Heart right ventricle (tissue), 16 donors: ENCODE data around the gene FRMD3. TPM values are rescaled to one million over a fixed set of nuclear protein-coding genes. Genes with fewer than 3 reads are reported as not detected.

ENCODE experiments used
- ATAC-seq, 8 donors: fragments of 200-7000 bp; cut with Tn5 transposase; one replicate each; pipeline ENCODE4 v1.9.1; 2020; ENCODE audit warnings: mild to moderate bottlenecking in 8 of 8, moderate library complexity in 8 of 8, moderate number of reproducible peaks in 1 of 8
- DNase-seq, 2 donors: peaks; one replicate each; pipeline ENCODE4 v3.0.0-alpha.2; 2020
- H3K27ac ChIP-seq, 10 donors: fragments of 200-600 bp; sonication (generic) in 2 of 10; one replicate each; pipeline versions ENCODE4 v1.5.0 to v1.8.0; 2020 to 2022; ENCODE audit warnings: mild to moderate bottlenecking in 3 of 10
- H3K27me3 ChIP-seq, 7 donors: fragments of 200-600 bp; one replicate each; pipeline ENCODE4 v1.8.0; 2021 to 2022; ENCODE audit warnings: mild to moderate bottlenecking in 2 of 7
- H3K36me3 ChIP-seq, 9 donors: fragments of 200-600 bp; sonication (generic) in 1 of 9; one replicate each; pipeline versions ENCODE4 v1.5.0 to v1.8.0; 2020 to 2022; ENCODE audit warnings: mild to moderate bottlenecking in 2 of 9
- H3K4me1 ChIP-seq, 9 donors: fragments of 200-600 bp; sonication (generic) in 1 of 9; one replicate each; pipeline versions ENCODE4 v1.5.0 to v1.8.0; 2020 to 2022; ENCODE audit warnings: mild to moderate bottlenecking in 4 of 9
- H3K4me3 ChIP-seq, 10 donors: fragments of 200-600 bp; sonication (generic) in 2 of 10; one replicate each; pipeline versions ENCODE4 v1.5.0 to v1.8.0; 2020 to 2022; ENCODE audit warnings: mild to moderate bottlenecking in 7 of 10, moderate library complexity in 2 of 10
- H3K9me3 ChIP-seq, 11 donors: fragments of 200-600 bp in 10 of 11; sonication (generic) in 2 of 11; one replicate each; pipeline versions ENCODE4 v1.5.0 to v1.8.0; 2013 to 2022; ENCODE audit warnings: mild to moderate bottlenecking in 2 of 11, control low read depth in 1 of 11, moderate library complexity in 1 of 11
- CTCF ChIP-seq, 9 donors: fragments of 200-600 bp; sonication (generic) in 2 of 9; IDR thresholded peaks; one replicate each; pipeline versions ENCODE4 v1.5.0 to v1.8.0; 2021 to 2022; ENCODE audit warnings: antibody characterized with exemption in 9 of 9, mild to moderate bottlenecking in 5 of 9, moderate library complexity in 1 of 9
- WGBS, 2 donors: extraction: QIAGEN DNeasy Blood & Tissue Kit; methylation state at CpG; one replicate each; pipeline ENCODE4 v1.1.7; 2013; ENCODE audit warnings: inconsistent platforms in 1 of 2; 5-methylcytosine and 5-hydroxymethylcytosine counted together
- intact Hi-C, 10 donors: fragments of 100-400 bp; cut with DNase I; formaldehyde crosslinking; loops; one replicate each; pipeline versions ENCODE4 v1.11.1 to v1.14.2; 2022
- polyA plus RNA-seq, 2 donors: library from polyadenylated mRNA; stranded (reverse); fragments of 200-250 nt; gene quantifications; one replicate each; pipeline ENCODE4 v1.2.3, GENCODE V29; 2013
- total RNA-seq, 10 donors: library from RNA; stranded (reverse); fragmentation: NEBNext Ultra II Directional in 3 of 10; extraction: Animal tissue kit (Norgen Biotek cat#: 25700) in 3 of 10; gene quantifications; one replicate each; pipeline versions ENCODE4 v1.2.1 to v1.2.4, GENCODE V29; 2021 to 2023
- donor health status: Arrhythmogenic right ventricular cardiomyopathy.
- donor health status: ischemic (EF 13 %, LVEDD 7.1; RV severe dilation, severe dysfunction).
- donor health status: healthy with polysubstance abuse.
- donor health status: DM: no; HTN: yes; CAD: no.
- donor health status: DM: no; HTN: no; CAD: no.
- donor health status: ischemic (EF 25% LVEDD 6.9; RV normal size, moderate dysfunction).
- donor health status: ischemic (EF 25% LVEDD 5.7; RV mildly dilated, moderate dysfunction).
- donor health status: healthy.
- donor health status: DM: yes; HTN: yes; CAD: no.
- donor health status: Ischemic cardiomyopathy.
- donor health status: ischemic (EF 35%, LVEDD 5.7; RV mildly dilated, moderate dysfunction).
- donor health status: nonischemic (EF 11% LVEDD 7.7; RV severe dilation, severe dysfunction).
- donor health status: DM: yes; HTN: yes; CAD: no.
- donor health status: PGD.
- donor health status: ischemic (EF 29% LVEDD 5.4; RV normal size, mild dysfunction).
- donor health status: nonischemic (EF 23%, LVEDD 6.1; RV moderate dilation, normal function).

FRMD3 gene
- total and polyA plus RNA-seq, 12 donors: 23.1 to 145 (median 98.8) TPM

DNA sequence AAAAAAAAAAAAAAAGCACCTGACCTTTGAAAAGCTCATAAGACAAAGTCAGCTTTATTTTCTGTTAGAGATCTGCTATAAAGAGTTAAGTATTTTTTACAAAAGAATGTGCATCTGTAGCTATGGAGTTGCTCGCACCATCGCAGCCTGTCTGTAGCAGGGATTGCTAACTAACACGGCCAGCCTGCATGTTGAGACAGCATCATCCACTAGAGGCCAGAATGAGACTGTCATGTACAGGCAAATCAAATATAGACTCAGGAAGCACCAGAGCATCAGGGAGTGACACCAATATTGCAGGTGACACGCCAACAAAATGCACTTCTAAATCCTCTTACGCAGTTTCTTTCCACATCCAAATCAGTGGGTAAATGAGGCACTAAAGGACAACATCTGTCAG, 339.0 kb downstream of the FRMD3 start:
- peaks cover 0 to 9% (median 0%) of the 10 kb centered on the region in 9 donors for H3K4me1 ChIP-seq
- H3K27ac ChIP-seq: no peak overlapping the region
- WGBS, 2 donors: 12 to 14% methylated on average over 5 of the region's 5 CpGs
- H3K9me3 ChIP-seq: no peaks in the 10 kb centered on the region
- peak; percentile 14 to 80 (median 64) for TF ChIP-seq CTCF (IDR thresholded peaks at IDR 0.05)
- DNase-seq (peak in 1 of 2 donors; percentile 51), ATAC-seq (peak; percentile 85 to 94 (median 90))
- H3K36me3 ChIP-seq: no peaks in the 10 kb centered on the region
- H3K4me3 ChIP-seq: no peak overlapping the region
- H3K27me3 ChIP-seq: peaks cover 0 to 21% (median 7%) of the 10 kb centered on the region in 7 donors
- intact Hi-C loops: loop anchor here in 4 of 10 donors (5.0 to 10.0 kb wide), 3 partner anchors 343 to 716 kb away; no protein-coding TSS in a partner anchor

GRCh38 chr9:83198371-83198770, 339.8 kb downstream of the FRMD3 start:
- Histone ChIP-seq H3K36me3 (no peaks in the 10 kb centered on the region), H3K9me3 (no peaks in the 10 kb centered on the region), H3K4me3 (no peak overlapping the region), H3K27ac (no peak overlapping the region), H3K4me1 (peaks cover 0 to 9% (median 0%) of the 10 kb centered on the region in 9 donors), H3K27me3 (peaks cover 0 to 26% (median 15%) of the 10 kb centered on the region in 7 donors)
- intact Hi-C loops: loop anchor here in 4 of 10 donors (5.0 to 10.0 kb wide), 3 partner anchors 344 to 716 kb away; no protein-coding TSS in a partner anchor
- ATAC-seq (peak in 1 of 8 donors; percentile 27), DNase-seq (no peak)
- 59 to 71% methylated on average over 3 of the region's 3 CpGs for WGBS, 2 donors
- no peak for TF ChIP-seq CTCF (IDR thresholded peaks at IDR 0.05)

DNA sequence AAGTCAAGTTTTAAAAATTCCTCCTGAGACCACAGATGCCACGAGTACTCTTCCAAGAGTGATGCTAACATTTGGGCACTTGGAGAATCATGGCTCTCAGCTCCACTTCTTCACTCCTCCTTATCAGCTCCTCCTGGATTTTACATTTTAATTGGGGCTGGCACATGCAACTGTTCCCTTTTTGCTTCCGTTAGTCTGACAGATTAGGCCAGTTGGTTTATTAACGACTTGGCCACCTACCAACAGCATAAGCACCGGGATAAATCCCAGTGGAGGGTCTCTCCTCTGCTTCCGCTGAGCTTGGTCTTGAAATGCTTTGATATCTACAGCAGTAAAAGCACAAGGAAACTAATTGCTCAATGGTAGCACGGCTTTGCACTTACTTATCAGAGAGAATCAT, 340.6 kb downstream of the FRMD3 start:
- Histone ChIP-seq H3K36me3 (no peaks in the 10 kb centered on the region), H3K4me3 (no peak overlapping the region), H3K27me3 (peaks cover 0 to 34% (median 15%) of the 10 kb centered on the region in 7 donors), H3K27ac (no peak overlapping the region), H3K4me1 (peaks cover 0 to 9% (median 0%) of the 10 kb centered on the region in 9 donors), H3K9me3 (no peaks in the 10 kb centered on the region)
- no peak for TF ChIP-seq CTCF (IDR thresholded peaks at IDR 0.05)
- 19 to 25% methylated on average over 6 of the region's 6 CpGs for WGBS, 2 donors
- DNase-seq (no peak), ATAC-seq (no peak)
- intact Hi-C loops: loop anchor here in 4 of 10 donors (5.0 to 10.0 kb wide), 3 partner anchors 345 to 717 kb away; no protein-coding TSS in a partner anchor

DNA sequence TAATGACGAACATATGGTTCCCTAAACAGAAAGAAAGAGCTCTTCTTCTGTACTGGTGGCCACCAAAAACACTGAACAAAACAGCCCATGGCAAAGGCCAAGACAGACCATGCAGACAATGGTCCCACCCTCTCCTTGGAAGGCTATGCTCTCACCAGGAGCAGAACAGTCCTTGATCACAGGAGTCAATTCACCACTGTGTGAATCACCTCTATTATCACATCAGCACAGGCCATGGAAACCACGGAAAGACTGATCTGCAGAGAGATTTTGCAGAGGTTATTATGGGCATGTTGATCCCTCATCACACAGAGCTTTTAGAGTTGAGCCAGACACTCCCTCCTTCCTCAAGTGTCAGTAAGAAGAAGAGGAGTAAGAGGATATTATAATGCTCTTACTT, 341.3 kb downstream of the FRMD3 start:
- no peak for TF ChIP-seq CTCF (IDR thresholded peaks at IDR 0.05)
- ATAC-seq (no peak), DNase-seq (no peak)
- intact Hi-C loops: loop anchor here in 4 of 10 donors (5.0 to 10.0 kb wide), 3 partner anchors 345 to 718 kb away; no protein-coding TSS in a partner anchor
- Histone ChIP-seq H3K4me3 (no peak overlapping the region), H3K36me3 (no peaks in the 10 kb centered on the region), H3K4me1 (peaks cover 0 to 9% (median 0%) of the 10 kb centered on the region in 9 donors), H3K27me3 (peaks cover 0 to 34% (median 15%) of the 10 kb centered on the region in 7 donors), H3K9me3 (no peaks in the 10 kb centered on the region), H3K27ac (no peak overlapping the region)
- WGBS, 2 donors: 84 to 85% methylated on average over 2 of the region's 2 CpGs

Other genes with a start within 250 kb of the FRMD3 start
- gene IDNK, start 84.7 kb upstream of the FRMD3 start, total RNA-seq: 1 to 10 TPM; 2.2 to 7.5 (median 4.2) TPM
- 1 to 10 TPM; 2.2 to 4.2 TPM for gene IDNK, start 84.7 kb upstream of the FRMD3 start, polyA plus RNA-seq
- 100 to 1,000 TPM in 5 of 10 donors, 10 to 100 TPM in 5; 86.1 to 123 (median 99.2) TPM for gene UBQLN1, start 169.6 kb upstream of the FRMD3 start, total RNA-seq
- 10 to 100 TPM; 20.2 to 43.7 TPM for gene UBQLN1, start 169.6 kb upstream of the FRMD3 start, polyA plus RNA-seq